OCI-LY3 (cell line): ENCODE data around the gene SLC25A47.

Source experiments
- EZH2phosphoT487 ChIP-seq: fragments of 200-600 bp; shearing (Covaris generic); IDR thresholded peaks from 2 replicates; pipeline ENCODE4 v1.6.1; 2018; ENCODE audit warnings: antibody characterized with exemption, mixed run types, low read depth
- TF ChIP-seq, protein P1 (sequence below): fragments of 200-600, 300-600 bp; sonication (generic); IDR thresholded peaks from 2 replicates; pipeline ENCODE4 v1.5.1; 2014; ENCODE audit warnings: antibody characterized with exemption, low read length, low read depth

DNA sequence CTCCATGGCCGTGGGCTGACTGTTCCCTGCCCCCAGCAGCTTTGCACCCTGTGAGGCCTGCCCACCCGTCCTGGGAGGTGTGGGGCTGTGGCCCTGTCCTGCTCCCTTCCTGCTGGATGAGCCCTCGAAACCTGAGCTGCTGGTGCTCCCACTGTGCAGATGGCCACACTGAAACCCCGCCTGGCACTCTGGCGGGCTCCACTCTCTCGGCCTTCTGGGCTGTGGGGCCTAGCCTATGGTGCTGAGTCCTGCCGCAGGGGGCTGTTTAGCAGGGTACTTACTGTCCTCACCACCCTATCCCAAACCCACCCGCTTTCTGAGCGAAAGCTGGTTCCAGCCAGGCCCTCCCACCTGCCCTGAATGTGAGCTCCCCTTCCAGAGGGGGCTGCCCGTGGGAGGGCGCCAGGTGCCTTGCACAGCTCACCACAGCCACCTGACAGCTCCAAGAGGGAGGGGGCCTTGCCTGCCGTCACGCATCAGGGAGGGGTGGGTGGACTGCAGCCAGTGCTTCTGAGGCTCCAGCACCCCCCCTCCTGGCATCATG is 7.3 kb downstream of the SLC25A47 start:
- TF ChIP-seq, protein P1, sequence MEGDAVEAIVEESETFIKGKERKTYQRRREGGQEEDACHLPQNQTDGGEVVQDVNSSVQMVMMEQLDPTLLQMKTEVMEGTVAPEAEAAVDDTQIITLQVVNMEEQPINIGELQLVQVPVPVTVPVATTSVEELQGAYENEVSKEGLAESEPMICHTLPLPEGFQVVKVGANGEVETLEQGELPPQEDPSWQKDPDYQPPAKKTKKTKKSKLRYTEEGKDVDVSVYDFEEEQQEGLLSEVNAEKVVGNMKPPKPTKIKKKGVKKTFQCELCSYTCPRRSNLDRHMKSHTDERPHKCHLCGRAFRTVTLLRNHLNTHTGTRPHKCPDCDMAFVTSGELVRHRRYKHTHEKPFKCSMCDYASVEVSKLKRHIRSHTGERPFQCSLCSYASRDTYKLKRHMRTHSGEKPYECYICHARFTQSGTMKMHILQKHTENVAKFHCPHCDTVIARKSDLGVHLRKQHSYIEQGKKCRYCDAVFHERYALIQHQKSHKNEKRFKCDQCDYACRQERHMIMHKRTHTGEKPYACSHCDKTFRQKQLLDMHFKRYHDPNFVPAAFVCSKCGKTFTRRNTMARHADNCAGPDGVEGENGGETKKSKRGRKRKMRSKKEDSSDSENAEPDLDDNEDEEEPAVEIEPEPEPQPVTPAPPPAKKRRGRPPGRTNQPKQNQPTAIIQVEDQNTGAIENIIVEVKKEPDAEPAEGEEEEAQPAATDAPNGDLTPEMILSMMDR = no peak
- no peak for TF ChIP-seq EZH2phosphoT487
